Activated CD4-positive, alpha-beta T cell treated with anti-CD3 and anti-CD28 coated beads, Interleukin-2, amount 50 U/mL, for 16 hours (primary cell): ENCODE measurements around the gene IFITM5.

ENCODE experiments used
- DNase-seq: peaks from one replicate; pipeline ENCODE4 v3.0.0-alpha.2; 2020

The IFITM5 gene

GRCh38 chr11:282171-282570 lies 17.2 kb downstream of the IFITM5 start:
- DNase-seq: no peak

GRCh38 chr11:281486-282161 lies 17.7 kb downstream of the IFITM5 start:
- DNase-seq: no peak

- no peak for DNase-seq
Observed at GRCh38 chr11:280706-281485, 18.4 kb downstream of the IFITM5 start.

DNA sequence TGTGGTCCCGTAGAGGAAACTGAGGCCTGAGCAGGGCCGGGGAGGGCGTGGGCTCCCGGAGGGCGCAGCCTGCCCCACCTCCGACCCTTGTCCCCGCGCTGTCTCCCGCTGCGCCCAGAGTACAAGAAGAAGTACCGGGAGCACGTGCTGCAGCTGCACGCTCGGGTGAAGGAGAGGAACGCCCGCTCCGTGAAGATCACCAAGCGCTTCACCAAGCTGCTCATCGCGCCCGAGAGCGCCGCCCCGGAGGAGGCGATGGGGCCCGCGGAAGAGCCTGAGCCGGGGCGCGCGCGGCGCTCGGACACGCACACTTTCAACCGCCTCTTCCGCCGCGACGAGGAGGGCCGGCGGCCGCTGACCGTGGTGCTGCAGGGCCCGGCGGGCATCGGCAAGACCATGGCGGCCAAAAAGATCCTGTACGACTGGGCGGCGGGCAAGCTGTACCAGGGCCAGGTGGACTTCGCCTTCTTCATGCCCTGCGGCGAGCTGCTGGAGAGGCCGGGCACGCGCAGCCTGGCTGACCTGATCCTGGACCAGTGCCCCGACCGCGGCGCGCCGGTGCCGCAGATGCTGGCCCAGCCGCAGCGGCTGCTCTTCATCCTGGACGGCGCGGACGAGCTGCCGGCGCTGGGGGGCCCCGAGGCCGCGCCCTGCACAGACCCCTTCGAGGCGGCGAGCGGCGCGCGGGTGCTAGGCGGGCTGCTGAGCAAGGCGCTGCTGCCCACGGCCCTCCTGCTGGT lies 19.2 kb downstream of the IFITM5 start:
- no peak for DNase-seq

DNA sequence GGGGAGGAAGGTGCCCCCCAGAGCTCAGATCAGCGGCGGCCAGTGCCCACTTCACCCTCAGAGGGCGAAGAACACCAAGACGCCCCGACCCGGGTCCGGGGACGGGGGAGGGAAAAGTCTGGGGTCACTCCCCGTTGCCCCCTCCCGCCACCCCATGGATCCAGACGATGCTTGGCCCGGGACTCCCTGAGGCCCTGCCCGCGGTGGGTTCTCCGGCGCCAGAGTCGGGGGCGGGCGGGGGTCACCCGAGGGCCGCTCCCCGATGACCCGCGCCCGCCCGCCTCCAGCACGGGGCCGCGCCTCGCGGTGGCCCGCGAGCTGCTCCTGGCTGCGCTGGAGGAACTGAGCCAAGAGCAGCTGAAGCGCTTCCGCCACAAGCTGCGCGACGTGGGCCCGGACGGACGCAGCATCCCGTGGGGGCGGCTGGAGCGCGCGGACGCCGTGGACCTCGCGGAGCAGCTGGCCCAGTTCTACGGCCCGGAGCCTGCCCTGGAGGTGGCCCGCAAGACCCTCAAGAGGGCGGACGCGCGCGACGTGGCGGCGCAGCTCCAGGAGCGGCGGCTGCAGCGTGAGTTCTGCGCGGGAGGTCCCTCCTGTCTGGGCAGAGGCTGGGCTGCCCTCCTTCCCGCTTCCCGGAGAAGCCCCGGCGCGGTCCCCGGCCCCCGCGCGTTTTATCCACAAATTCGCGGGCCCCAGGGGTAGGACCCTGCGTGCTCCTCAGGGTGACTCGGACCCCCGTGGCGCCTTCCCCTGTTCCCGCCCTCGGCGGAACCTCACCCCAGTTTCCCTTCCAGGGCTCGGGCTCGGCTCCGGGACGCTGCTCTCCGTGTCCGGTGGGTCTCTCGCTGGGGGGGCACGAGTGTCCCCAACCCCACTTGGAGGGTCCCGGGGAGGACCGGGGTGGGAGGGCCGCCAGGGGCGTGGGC lies 20.0 kb downstream of the IFITM5 start:
- DNase-seq: no peak

DNA sequence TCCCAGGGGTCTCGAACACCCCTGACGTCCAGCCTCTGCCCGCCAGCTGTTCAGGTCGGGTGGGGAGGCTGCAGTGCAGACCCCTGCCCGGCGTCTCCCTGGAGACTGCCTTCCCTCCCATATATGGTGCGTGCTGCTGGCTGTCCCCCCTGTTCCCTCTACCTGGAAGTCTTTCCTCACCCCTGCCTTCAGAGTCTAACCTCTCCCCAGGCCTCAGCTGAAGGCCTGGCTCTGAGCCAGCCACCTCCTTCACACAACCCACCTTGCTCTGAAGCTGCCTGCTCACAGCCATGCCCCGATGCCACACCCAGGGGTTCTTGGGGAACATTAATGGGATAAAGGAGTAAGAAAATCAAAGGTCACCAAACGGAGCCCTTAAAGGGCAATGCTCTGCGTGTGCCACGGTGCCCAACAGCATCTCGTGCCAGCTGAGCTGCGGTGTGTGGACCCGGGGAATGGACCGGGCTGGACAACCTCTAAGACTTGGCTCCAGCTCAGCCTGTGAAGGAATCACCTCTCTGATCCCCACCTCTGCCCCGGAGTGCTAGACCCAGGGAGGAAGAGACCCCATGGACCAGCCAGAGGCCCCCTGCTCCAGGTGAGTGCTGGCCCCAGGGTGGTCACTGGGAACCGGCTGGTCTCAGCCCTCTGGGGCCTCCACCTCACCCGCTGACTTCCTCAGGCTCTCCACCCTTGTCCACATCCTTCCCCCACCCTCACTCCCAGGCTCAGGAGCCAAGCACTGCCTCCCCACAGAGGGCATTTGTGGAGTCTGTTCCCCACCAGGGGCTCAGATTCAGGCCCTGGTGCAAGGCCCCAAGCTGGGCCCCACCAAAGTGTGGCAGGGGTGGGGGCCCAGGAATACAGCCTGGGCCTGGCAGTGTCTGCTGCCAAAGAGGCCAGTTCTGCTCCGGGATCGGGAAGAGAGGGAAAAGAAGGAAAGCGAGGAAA lies 21.1 kb downstream of the IFITM5 start, which contains the start of gene NLRP6:
Gene NLRP6 (plus strand): TSS at position 407 of the 951 bp plus-strand sequence. CDS start 163 bp downstream, at position 570.
- DNase-seq: no peak

- DNase-seq: no peak
Observed at GRCh38 chr11:276219-276618, 23.1 kb downstream of the IFITM5 start.

- no peak for DNase-seq
Observed at GRCh38 chr11:272931-273198, 26.5 kb downstream of the IFITM5 start.

DNA sequence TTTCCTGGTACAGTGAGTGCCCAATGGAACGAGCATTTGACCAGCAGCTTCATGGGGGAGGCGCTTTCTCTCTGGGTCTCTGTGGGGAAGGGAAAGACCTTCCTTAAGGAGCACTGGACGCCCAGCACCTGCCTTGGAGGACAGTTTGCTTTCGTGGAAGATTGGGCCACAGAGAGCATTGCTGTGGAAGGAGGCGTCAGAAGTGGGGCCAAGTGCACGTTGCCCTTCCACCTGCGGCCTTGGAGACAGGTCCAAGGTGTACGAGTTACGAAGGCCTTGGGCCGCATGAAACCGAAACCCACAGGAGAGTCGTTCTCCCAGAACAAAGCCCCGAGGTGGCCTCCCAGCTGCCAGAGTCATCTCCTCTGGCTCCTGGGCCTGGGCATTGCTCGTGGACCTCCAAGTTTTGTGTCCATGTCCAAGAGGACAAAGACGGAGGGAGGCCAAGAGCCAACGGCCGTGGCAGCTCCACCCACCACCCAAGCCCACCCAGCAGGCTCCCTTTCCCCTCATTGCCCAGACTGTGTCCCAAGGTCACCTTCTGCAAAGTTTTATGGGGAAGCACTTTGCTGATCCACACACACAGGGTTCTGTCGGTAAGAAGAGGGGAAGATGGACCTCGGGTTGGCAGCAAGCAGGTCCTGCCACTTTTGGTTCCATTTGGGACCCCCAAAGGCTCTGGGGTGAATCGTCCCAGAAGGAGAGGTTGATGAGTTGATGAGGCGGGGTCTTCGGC lies 27.0 kb downstream of the IFITM5 start:
- no peak for DNase-seq

DNA sequence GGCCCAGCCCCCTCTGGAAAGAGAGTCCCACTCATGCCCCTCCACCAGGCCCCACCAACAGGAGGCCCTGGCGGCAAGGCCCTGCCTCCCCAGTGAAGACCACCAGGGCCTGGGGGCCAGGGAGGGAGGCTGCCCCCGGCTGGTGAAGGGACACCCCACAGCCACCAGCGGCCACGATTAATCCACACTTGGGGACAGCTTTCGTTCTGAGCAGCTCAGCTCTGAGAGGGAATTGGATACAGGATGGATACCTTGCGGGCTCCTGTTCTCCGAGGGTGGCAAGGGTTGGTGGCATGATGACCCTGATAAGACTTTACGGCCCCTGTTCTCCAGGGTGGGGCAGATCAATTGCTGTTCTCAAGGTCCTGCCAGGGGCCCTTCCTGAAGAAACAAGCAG lies 28.0 kb downstream of the IFITM5 start:
- DNase-seq: no peak

- DNase-seq: no peak
Observed at GRCh38 chr11:270451-271318, 28.6 kb downstream of the IFITM5 start.

DNA sequence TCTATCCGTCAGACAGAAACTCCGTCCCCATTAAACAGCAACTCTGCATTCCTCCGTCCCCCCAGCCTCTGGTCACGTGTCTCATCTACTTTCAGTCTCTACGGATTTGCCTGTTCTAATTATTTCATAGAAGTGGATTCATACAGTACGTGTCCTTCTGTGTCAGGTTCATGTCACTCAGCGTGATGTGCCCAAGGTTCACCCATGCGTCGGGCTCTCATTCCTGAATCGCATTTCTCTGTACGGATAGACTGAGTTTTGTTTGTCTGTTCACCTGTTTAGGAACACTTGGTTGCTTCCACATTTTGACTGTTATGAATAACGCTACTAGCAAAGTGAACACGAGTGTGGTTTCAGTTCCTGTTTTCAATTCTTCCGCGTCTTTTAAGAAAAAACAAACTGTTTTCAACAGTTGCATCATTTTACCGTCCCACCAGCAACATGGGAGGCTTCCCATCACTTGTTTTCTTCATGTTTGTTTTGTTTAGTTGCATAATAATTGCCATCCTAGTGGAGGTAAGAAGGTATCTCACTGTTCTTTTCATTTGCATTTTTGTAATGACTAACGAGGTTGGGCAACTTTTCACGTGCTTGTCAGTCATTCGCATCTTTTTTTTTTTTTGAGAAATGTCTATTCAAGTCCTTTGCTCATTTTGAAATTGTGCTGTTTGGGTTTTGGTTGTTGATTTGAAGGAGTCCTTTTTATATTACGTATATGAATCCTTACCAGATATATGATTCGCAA lies 30.0 kb downstream of the IFITM5 start:
- peak; percentile 88 for DNase-seq

DNA sequence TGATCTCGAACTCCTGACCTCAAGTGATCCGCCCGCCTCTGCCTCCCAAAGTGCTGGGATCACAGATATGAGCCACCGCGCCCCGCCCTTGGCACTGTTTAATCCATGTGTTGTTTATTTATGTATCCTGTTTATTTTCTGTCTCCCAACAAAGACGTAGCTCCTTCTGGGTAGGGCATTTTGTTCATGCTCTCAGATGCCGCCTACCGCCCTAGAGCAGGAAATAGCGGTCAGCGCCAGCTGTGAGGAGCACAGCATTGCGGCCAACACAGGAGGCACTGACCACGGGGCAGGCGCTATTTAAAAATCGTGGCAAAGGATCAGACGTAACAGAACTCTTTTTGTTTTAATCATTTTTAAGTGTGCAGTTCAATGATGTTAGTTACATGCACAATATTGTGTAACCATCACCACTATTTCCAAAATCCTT lies 30.6 kb downstream of the IFITM5 start:
- DNase-seq: peak; percentile 63

- DNase-seq: no peak
Observed at GRCh38 chr11:267491-267994, 31.8 kb downstream of the IFITM5 start.

- no peak for DNase-seq
Observed at GRCh38 chr11:266676-267439, 32.5 kb downstream of the IFITM5 start.

GRCh38 chr11:261624-262023 lies 37.7 kb downstream of the IFITM5 start:
- no peak for DNase-seq

GRCh38 chr11:259413-259812 lies 39.9 kb downstream of the IFITM5 start:
- no peak for DNase-seq
